Measurements from ENCODE around the gene MCTS1. TPM values are rescaled to one million over a fixed set of nuclear protein-coding genes. Genes with fewer than 3 reads are reported as not detected.

Gene MCTS1
- total RNA-seq, 3 donors from 2014 or later: 29.0 to 36.7 (median 35.0) TPM

- DNase-seq (no peak), ATAC-seq (no peak)
- intact Hi-C loops (cut with DNase I, micrococcal nuclease): no loop called here
- no peaks in the 10 kb centered on the region for H3K4me1 ChIP-seq (ENCODE audit: low read depth)
- H3K36me3 ChIP-seq (ENCODE audit: low read depth): no peaks in the 10 kb centered on the region
- H3K9me3 ChIP-seq: no peaks in the 10 kb centered on the region
- no peak overlapping the region for H3K4me3 ChIP-seq
- TF ChIP-seq, protein P1, sequence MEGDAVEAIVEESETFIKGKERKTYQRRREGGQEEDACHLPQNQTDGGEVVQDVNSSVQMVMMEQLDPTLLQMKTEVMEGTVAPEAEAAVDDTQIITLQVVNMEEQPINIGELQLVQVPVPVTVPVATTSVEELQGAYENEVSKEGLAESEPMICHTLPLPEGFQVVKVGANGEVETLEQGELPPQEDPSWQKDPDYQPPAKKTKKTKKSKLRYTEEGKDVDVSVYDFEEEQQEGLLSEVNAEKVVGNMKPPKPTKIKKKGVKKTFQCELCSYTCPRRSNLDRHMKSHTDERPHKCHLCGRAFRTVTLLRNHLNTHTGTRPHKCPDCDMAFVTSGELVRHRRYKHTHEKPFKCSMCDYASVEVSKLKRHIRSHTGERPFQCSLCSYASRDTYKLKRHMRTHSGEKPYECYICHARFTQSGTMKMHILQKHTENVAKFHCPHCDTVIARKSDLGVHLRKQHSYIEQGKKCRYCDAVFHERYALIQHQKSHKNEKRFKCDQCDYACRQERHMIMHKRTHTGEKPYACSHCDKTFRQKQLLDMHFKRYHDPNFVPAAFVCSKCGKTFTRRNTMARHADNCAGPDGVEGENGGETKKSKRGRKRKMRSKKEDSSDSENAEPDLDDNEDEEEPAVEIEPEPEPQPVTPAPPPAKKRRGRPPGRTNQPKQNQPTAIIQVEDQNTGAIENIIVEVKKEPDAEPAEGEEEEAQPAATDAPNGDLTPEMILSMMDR (IDR thresholded peaks at IDR 0.05): no peak
These were observed 42.0 kb upstream of the MCTS1 start for GRCh38 chrX:120561634-120562568.

DNA sequence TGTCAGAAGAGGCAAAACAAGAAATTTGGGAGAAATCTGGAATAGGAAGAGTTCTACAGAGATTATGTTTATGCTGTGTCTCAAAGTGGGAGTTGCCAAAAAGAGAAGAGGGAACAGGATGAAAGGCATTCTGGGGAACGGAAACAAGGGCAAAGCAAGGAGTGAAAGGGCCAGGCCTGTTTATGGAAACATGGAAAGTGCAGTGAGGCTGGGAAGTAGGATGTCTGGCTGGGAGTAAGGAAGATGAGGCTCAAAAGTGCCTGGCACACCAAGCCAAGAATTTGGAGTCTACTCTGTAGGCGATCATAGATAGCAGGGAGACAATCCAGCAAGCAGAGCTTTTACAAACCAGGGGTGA, 41.4 kb upstream of the MCTS1 start:
- intact Hi-C loops (cut with DNase I, micrococcal nuclease): no loop called here
- TF ChIP-seq, protein P1 (IDR thresholded peaks at IDR 0.05): no peak

GRCh38 chrX:120564925-120565324, 39.0 kb upstream of the MCTS1 start:
- no peaks in the 10 kb centered on the region for H3K36me3 ChIP-seq (ENCODE audit: low read depth)
- DNase-seq: no peak
- intact Hi-C loops (cut with DNase I, micrococcal nuclease): no loop called here
- no peaks in the 10 kb centered on the region for H3K9me3 ChIP-seq
- ATAC-seq: no peak
- H3K4me3 ChIP-seq: no peak overlapping the region
- H3K4me1 ChIP-seq (ENCODE audit: low read depth): no peaks in the 10 kb centered on the region
- TF ChIP-seq, protein P1 (IDR thresholded peaks at IDR 0.05): no peak

More for the DNA sequence above, 41.4 kb upstream of the MCTS1 start:
- DNase-seq (no peak), ATAC-seq (no peak)
- Histone ChIP-seq H3K9me3 (no peaks in the 10 kb centered on the region), H3K36me3 (ENCODE audit: low read depth) (no peaks in the 10 kb centered on the region), H3K4me1 (ENCODE audit: low read depth) (no peaks in the 10 kb centered on the region), H3K4me3 (no peak overlapping the region)

DNA sequence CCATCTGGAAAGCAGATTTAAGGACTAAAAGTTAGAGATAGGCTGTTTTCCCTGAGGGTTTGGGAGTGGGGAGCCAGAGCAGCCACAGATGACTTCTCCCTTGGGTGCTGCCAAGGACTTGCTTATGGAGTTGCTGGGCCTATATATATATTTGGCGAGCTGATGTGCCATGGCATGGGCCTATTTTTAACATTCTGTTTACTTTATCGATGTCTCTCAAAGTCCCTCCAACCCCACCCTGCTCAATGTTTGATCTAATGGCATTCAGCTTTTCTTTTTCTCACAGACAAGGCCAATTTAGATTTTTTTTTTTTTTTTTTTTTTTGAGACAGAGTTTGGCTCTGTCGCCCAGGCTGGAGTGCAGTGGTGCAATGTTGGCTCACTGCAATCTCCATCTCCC, 37.1 kb upstream of the MCTS1 start:
- H3K4me3 ChIP-seq: no peak overlapping the region
- intact Hi-C loops (cut with DNase I, micrococcal nuclease): no loop called here

DNA sequence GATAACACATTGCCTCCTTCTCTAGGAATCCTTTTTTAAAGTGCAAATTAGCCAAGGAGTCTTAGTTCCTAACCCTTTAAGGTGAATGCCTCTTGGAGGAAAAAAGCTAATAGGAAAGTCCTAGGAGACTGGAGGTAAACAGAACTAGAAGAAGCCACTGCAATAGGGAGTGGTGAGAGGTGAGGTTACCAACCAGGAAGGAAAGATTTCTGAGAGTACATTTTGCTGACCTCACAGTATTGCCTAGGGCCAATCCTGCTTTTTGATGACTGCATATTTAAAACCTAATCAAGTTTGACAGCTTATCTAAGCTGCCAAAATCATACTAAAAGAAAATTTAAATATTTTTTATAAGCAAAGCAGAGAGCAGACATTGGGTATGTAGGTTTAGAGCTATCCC, 35.9 kb upstream of the MCTS1 start:
- Histone ChIP-seq H3K36me3 (ENCODE audit: low read depth) (no peaks in the 10 kb centered on the region), H3K4me3 (no peak overlapping the region), H3K4me1 (ENCODE audit: low read depth) (no peaks in the 10 kb centered on the region), H3K9me3 (no peaks in the 10 kb centered on the region)
- TF ChIP-seq, protein P1 (IDR thresholded peaks at IDR 0.05): no peak
- intact Hi-C loops (cut with DNase I, micrococcal nuclease): no loop called here
- DNase-seq: no peak
- ATAC-seq: peak; percentile 94

More for the DNA sequence above, 37.1 kb upstream of the MCTS1 start:
- DNase-seq (no peak), ATAC-seq (no peak)
- H3K36me3 ChIP-seq (ENCODE audit: low read depth): no peaks in the 10 kb centered on the region
- TF ChIP-seq, protein P1 (IDR thresholded peaks at IDR 0.05): no peak
- no peaks in the 10 kb centered on the region for H3K9me3 ChIP-seq
- H3K4me1 ChIP-seq (ENCODE audit: low read depth): no peaks in the 10 kb centered on the region
